H1 (cell line): ENCODE results near the gene JPH2. TPM values are rescaled to one million over a fixed set of nuclear protein-coding genes. Genes with fewer than 3 reads are reported as not detected.

Source experiments
- CTCF ChIA-PET: fragments of 300-600 bp; sonication (Branson Sonifier 250); formaldehyde crosslinking; loops from one replicate; lab custom pipeline; 2021; ENCODE audit not compliant: partially characterized antibody; lab: Charles Lee
- POLR2A ChIA-PET: fragments of 300-600 bp; sonication (Branson Sonifier 250); formaldehyde crosslinking; loops from one replicate; lab custom pipeline; 2021; ENCODE audit warnings: inconsistent platforms; ENCODE audit not compliant: partially characterized antibody; lab: Charles Lee
- DNase-seq, 2 experiments: peaks; one replicate each; pipeline versions ENCODE4 v3.0.0 to v3.0.0-alpha.2; 2010 to 2022; ENCODE audit warnings: low spot score in 2 of 2, low read depth in 1 of 2, mixed read lengths in 1 of 2
- FAIRE-seq: peaks from 2 replicates; lab custom pipeline; 2011; peaks lifted over from hg19 to GRCh38; lab: Jason Lieb, UNC
- H2AFZ ChIP-seq: 2 replicates; pipeline ENCODE4 v1.8.1; 2012; ENCODE audit warnings: low read length, inconsistent platforms
- H2AK5ac ChIP-seq: 2 replicates; pipeline ENCODE4 v1.6.1; 2013; ENCODE audit warnings: low read depth, low read length
- H2BK120ac ChIP-seq: replicated peaks from 2 replicates; pipeline ENCODE3; 2013; ENCODE audit warnings: low read depth, low read length, inconsistent platforms
- H2BK12ac ChIP-seq: 2 replicates; pipeline ENCODE4 v1.6.1; 2013; ENCODE audit warnings: low read depth, low read length
- H2BK15ac ChIP-seq: 2 replicates; pipeline ENCODE4 v1.6.1; 2013; ENCODE audit warnings: low read length
- H2BK20ac ChIP-seq: 2 replicates; pipeline ENCODE4 v1.6.1; 2013; ENCODE audit warnings: low read length
- H2BK5ac ChIP-seq: 2 replicates; pipeline ENCODE4 v1.6.1; 2013; ENCODE audit warnings: low read depth, low read length
- H3K14ac ChIP-seq: 2 replicates; pipeline ENCODE4 v1.6.1; 2013; ENCODE audit warnings: inconsistent platforms; ENCODE audit not compliant: insufficient read length
- H3K18ac ChIP-seq: 2 replicates; pipeline ENCODE4 v1.6.1; 2013; ENCODE audit warnings: low read length; ENCODE audit errors: extremely low read depth
- H3K23ac ChIP-seq: 2 replicates; pipeline ENCODE4 v1.6.1; 2013; ENCODE audit warnings: inconsistent platforms; ENCODE audit not compliant: insufficient read length
- H3K23me2 ChIP-seq: 2 replicates; pipeline ENCODE4 v1.6.1; 2013; ENCODE audit warnings: low read depth, low read length
- H3K27ac ChIP-seq: 2 replicates; pipeline ENCODE4 v1.6.1; 2011; ENCODE audit warnings: low read depth, low read length, inconsistent platforms
- H3K27me3 ChIP-seq, 4 experiments: replicated peaks in 1 of 4; 1 replicate in 1 of 4; 2 replicates in 3 of 4; pipeline versions ENCODE4 v1.6.1 to v1.8.1; 2011 to 2013; ENCODE audit warnings: low read length in 3 of 4, mild to moderate bottlenecking in 3 of 4, inconsistent platforms in 2 of 4, mixed read lengths in 2 of 4, moderate library complexity in 1 of 4; ENCODE audit not compliant: control insufficient read depth in 3 of 4, insufficient read depth in 3 of 4; ENCODE audit errors: extremely low read depth in 1 of 4
- H3K36me3 ChIP-seq, 4 experiments: 2 replicates each; pipeline versions ENCODE4 v1.6.1 to v1.8.1; 2011 to 2013; ENCODE audit warnings: mild to moderate bottlenecking in 4 of 4, low read length in 3 of 4, moderate library complexity in 2 of 4, control low read depth in 1 of 4, inconsistent platforms in 1 of 4; ENCODE audit not compliant: insufficient read depth in 4 of 4, control insufficient read depth in 2 of 4
- H3K4ac ChIP-seq: replicated peaks from 2 replicates; pipeline ENCODE3; 2013; ENCODE audit warnings: low read length, low read depth, mixed read lengths, inconsistent platforms; ENCODE audit not compliant: insufficient read length
- H3K4me1 ChIP-seq, 4 experiments: replicated peaks in 1 of 4; 1 replicate in 1 of 4; 2 replicates in 3 of 4; pipeline versions ENCODE4 v1.6.1 to v1.8.1; 2011 to 2013; ENCODE audit warnings: low read length in 3 of 4, inconsistent platforms in 2 of 4, mixed read lengths in 1 of 4; ENCODE audit not compliant: insufficient read depth in 4 of 4, control insufficient read depth in 3 of 4
- H3K4me2 ChIP-seq, 2 experiments: 2 replicates each; pipeline versions ENCODE4 v1.6.1 to v1.8.1; 2011 to 2013; ENCODE audit warnings: low read depth in 2 of 2, low read length in 2 of 2, control low read depth in 1 of 2, inconsistent platforms in 1 of 2, mild to moderate bottlenecking in 1 of 2; ENCODE audit not compliant: insufficient read depth in 1 of 2
- H3K4me3 ChIP-seq, 4 experiments: fragments of 200-600, 300-600 bp in 1 of 4; sonication (generic), shearing (Covaris generic), sonication (Bioruptor Twin) in 1 of 4; 2 replicates each; pipeline versions ENCODE4 v1.5.1 to v1.8.1; 2011 to 2016; ENCODE audit warnings: low read length in 4 of 4, low read depth in 3 of 4, control low read depth in 2 of 4, inconsistent platforms in 2 of 4, mild to moderate bottlenecking in 2 of 4, mixed read lengths in 1 of 4, moderate library complexity in 1 of 4; ENCODE audit not compliant: insufficient read depth in 2 of 4; ENCODE audit errors: extremely low read depth in 1 of 4
- H3K56ac ChIP-seq: replicated peaks from 2 replicates; pipeline ENCODE3; 2013; ENCODE audit warnings: low read depth, mild to moderate bottlenecking, mixed read lengths, low read length, inconsistent platforms; ENCODE audit not compliant: insufficient read length
- H3K79me1 ChIP-seq: 2 replicates; pipeline ENCODE4 v1.6.1; 2013; ENCODE audit warnings: low read depth, low read length, control low read depth
- H3K79me2 ChIP-seq, 2 experiments: 2 replicates each; pipeline versions ENCODE4 v1.6.1 to v1.8.1; 2012 to 2013; ENCODE audit warnings: low read length in 2 of 2, mild to moderate bottlenecking in 2 of 2, inconsistent platforms in 1 of 2; ENCODE audit not compliant: insufficient read depth in 2 of 2, control insufficient read depth in 1 of 2
- H3K9ac ChIP-seq, 4 experiments: replicated peaks in 1 of 4; 1 replicate in 1 of 4; 2 replicates in 3 of 4; pipeline versions ENCODE4 v1.6.1 to v1.8.1; 2011 to 2013; ENCODE audit warnings: low read depth in 3 of 4, low read length in 3 of 4, control low read depth in 2 of 4, mild to moderate bottlenecking in 2 of 4, moderate library complexity in 2 of 4, inconsistent platforms in 1 of 4; ENCODE audit errors: extremely low read depth in 1 of 4
- H3K9me3 ChIP-seq, 2 experiments: 2 replicates each; pipeline versions ENCODE4 v1.6.1 to v1.8.1; 2012 to 2013; ENCODE audit warnings: mild to moderate bottlenecking in 2 of 2, moderate library complexity in 2 of 2, control low read depth in 1 of 2, inconsistent platforms in 1 of 2, low read depth in 1 of 2, low read length in 1 of 2, mixed read lengths in 1 of 2; ENCODE audit not compliant: insufficient read depth in 2 of 2
- H4K20me1 ChIP-seq, 2 experiments: replicated peaks in 1 of 2; 2 replicates each; pipeline versions ENCODE3 to v1.8.1; 2011 to 2013; ENCODE audit warnings: inconsistent platforms in 2 of 2, low read length in 2 of 2, mild to moderate bottlenecking in 1 of 2; ENCODE audit not compliant: insufficient read depth in 2 of 2, control insufficient read depth in 1 of 2
- H4K5ac ChIP-seq: 2 replicates; pipeline ENCODE4 v1.6.1; 2013; ENCODE audit warnings: low read length, low read depth, mixed read lengths, inconsistent platforms; ENCODE audit not compliant: insufficient read length
- H4K8ac ChIP-seq: 2 replicates; pipeline ENCODE4 v1.8.0; 2013; ENCODE audit warnings: mild to moderate bottlenecking, moderate library complexity, low read length, inconsistent platforms; ENCODE audit not compliant: insufficient read depth; ENCODE audit errors: extremely low read depth
- H4K91ac ChIP-seq: replicated peaks from 2 replicates; pipeline ENCODE3; 2013; ENCODE audit warnings: low read length, mixed read lengths, inconsistent platforms; ENCODE audit not compliant: insufficient read length
- ATF2 ChIP-seq: IDR thresholded peaks from 2 replicates; pipeline ENCODE4 v1.6.1; 2012; ENCODE audit warnings: low read length, inconsistent platforms
- CEBPB ChIP-seq: IDR thresholded peaks from 2 replicates; pipeline ENCODE4 v1.6.1; 2012; ENCODE audit warnings: low read depth, low read length
- CHD1 ChIP-seq: IDR thresholded peaks from 2 replicates; pipeline ENCODE4 v1.6.1; 2012; ENCODE audit warnings: low read depth, low read length, improper control_type of control experiment
- CTBP2 ChIP-seq: IDR thresholded peaks from 2 replicates; pipeline ENCODE4 v1.7.0; 2011; ENCODE audit warnings: borderline replicate concordance, mild to moderate bottlenecking, moderate library complexity, mixed read lengths, low read length; ENCODE audit not compliant: insufficient read depth, insufficient read length
- FOSL1 ChIP-seq: IDR thresholded peaks from 2 replicates; pipeline ENCODE4 v1.6.1; 2011; ENCODE audit warnings: mild to moderate bottlenecking, low read depth, low read length, moderate library complexity; ENCODE audit not compliant: insufficient read depth
- HDAC6 ChIP-seq: IDR thresholded peaks from one replicate; pipeline ENCODE4 v1.7.1; 2012; ENCODE audit warnings: low read depth, mild to moderate bottlenecking, inconsistent platforms, low read length, moderate library complexity
- MAFK ChIP-seq: IDR thresholded peaks from 2 replicates; pipeline ENCODE4 v1.6.1; 2012; ENCODE audit warnings: low read depth, mild to moderate bottlenecking, improper control_type of control experiment, low read length
- RAD21 ChIP-seq, 2 experiments: IDR thresholded peaks in 1 of 2; conservative IDR thresholded peaks in 1 of 2; 2 replicates each; pipeline ENCODE4 v1.6.1; 2011; ENCODE audit warnings: low read depth in 2 of 2, low read length in 2 of 2, improper control_type of control experiment in 1 of 2, inconsistent platforms in 1 of 2, mild to moderate bottlenecking in 1 of 2, moderate library complexity in 1 of 2
- SP2 ChIP-seq: IDR thresholded peaks from 2 replicates; pipeline ENCODE4 v1.6.1; 2012; ENCODE audit warnings: mild to moderate bottlenecking, low read length, inconsistent platforms
- YY1 ChIP-seq: IDR thresholded peaks from 2 replicates; pipeline ENCODE4 v1.6.1; 2011; ENCODE audit warnings: low read depth, mild to moderate bottlenecking, low read length
- WGBS, 2 experiments: shearing (Covaris generic) in 1 of 2; methylation state at CpG; one replicate each; pipeline versions ENCODE4 v1.1.6 to v1.1.7; 2013 to 2015; ENCODE audit warnings: low lambda C conversion rate in 2 of 2, mixed read lengths in 2 of 2, inconsistent platforms in 1 of 2, low coverage in 1 of 2, missing lambda C conversion rate in 1 of 2; ENCODE audit not compliant: insufficient replicate concordance in 2 of 2, insufficient coverage in 1 of 2, insufficient read length in 1 of 2; ENCODE audit errors: extremely low coverage in 1 of 2, missing lambda C conversion rate in 1 of 2; 5-methylcytosine and 5-hydroxymethylcytosine counted together
- polyA plus RNA-seq, 7 experiments: library from polyadenylated mRNA; depleted of rRNA in 3 of 7; stranded (reverse) in 5 of 7; unstranded in 2 of 7; fragments of >200 nt in 5 of 7; fragments of 200-250 nt in 2 of 7; gene quantifications; 1 replicate in 5 of 7; 2 replicates in 1 of 7; 4 replicates in 1 of 7; pipeline versions ENCODE4 v1.2.1 to v1.2.3, GENCODE V29; 2011 to 2013; ENCODE audit warnings: missing spikeins in 2 of 7, mixed read lengths in 2 of 7
- total RNA-seq: library from RNA; stranded (reverse); fragmentation: NEBNext Ultra II Directional; extraction: Animal tissue kit (Norgen Biotek cat#: 25700); gene quantifications from 2 replicates; pipeline ENCODE4 v1.2.1, GENCODE V29; 2021

The JPH2 gene
- total and polyA plus RNA-seq, 2 of the 8 experiments (the other 6 are each of a cell fraction or from before 2014, with no cell fraction given) = 0.59 to 1.3 TPM

GRCh38 chr20:44133424-44133823 lies 53.6 kb downstream of the JPH2 start:
- Histone ChIP-seq H2AK5ac (no peak overlapping the region), H3K4me2 (no peak overlapping the region), H3K27ac (no peak overlapping the region), H3K36me3 (no peaks in the 10 kb centered on the region), H3K23me2 (no peaks in the 10 kb centered on the region; the same call in 1 of the 2 replicates), H4K8ac (no peak overlapping the region), H3K79me2 (no peaks in the 10 kb centered on the region), H3K27me3 (no peaks in the 10 kb centered on the region), H3K79me1 (no peaks in the 10 kb centered on the region), H2BK5ac (no peak overlapping the region), H3K4ac (no peak overlapping the region), H3K23ac (no peak overlapping the region), H3K18ac (no peak overlapping the region), H2BK12ac (no peak overlapping the region), H2AFZ (no peak overlapping the region), H4K20me1 (no peaks in the 10 kb centered on the region), H3K4me3 (no peak overlapping the region), H3K56ac (no peak overlapping the region), H3K9me3 (no peaks in the 10 kb centered on the region), H4K5ac (no peak overlapping the region), H2BK20ac (no peak overlapping the region), H3K4me1 (peaks cover 0 to 4% (median 0%) of the 10 kb centered on the region in 4 experiments; a peak in 2 of 7 replicates), H3K9ac (no peak overlapping the region), H2BK120ac (no peak overlapping the region), H4K91ac (no peak overlapping the region), H3K14ac (no peak overlapping the region), H2BK15ac (no peak overlapping the region)
- FAIRE-seq = no peak
- CTCF ChIA-PET = interaction anchor here (0.9 to 3.4 kb wide), 6 partner anchors 10 to 64 kb away, joined by 3 to 20 read pairs (median 4); no protein-coding TSS in a partner anchor
- POLR2A ChIA-PET = no interaction called here
- WGBS, 2 experiments = 90% methylated on average over 4 of the region's 4 CpGs; no CpG with 5 or more reads in 1 of the 2 experiments
- DNase-seq = no peak
- no peak for TF ChIP-seq ATF2
- no peak for TF ChIP-seq RAD21 (IDR thresholded peaks at IDR 0.05 in 1 of 2, conservative IDR thresholded peaks at IDR 0.05 in 1 of 2; ENCODE audit: low read depth in 2 of 2, low read length in 2 of 2)
- no peak for TF ChIP-seq SP2
- no peak for TF ChIP-seq FOSL1
- TF ChIP-seq HDAC6 = no peak
- no peak for TF ChIP-seq YY1
- no peak for TF ChIP-seq MAFK
- no peak for TF ChIP-seq CEBPB
- TF ChIP-seq CTBP2 = no peak
- TF ChIP-seq CHD1 = no peak
